A172 (cell line): ENCODE results near the gene TMED4. TPM values are rescaled to one million over a fixed set of nuclear protein-coding genes. Genes with fewer than 3 reads are reported as not detected.
A peak's percentile ranks its signal among the peaks of the same experiment; 100 is the strongest.
"Not testable (repeated sequence)": the region's sequence is repeated elsewhere in the genome, so short reads cannot be mapped to it uniquely, and the experiment has no call there.

Experiments
- DNase-seq: peaks from one replicate; pipeline ENCODE4 v3.0.0-alpha.2; 2015; ENCODE audit warnings: low spot score
- total RNA-seq: library from RNA; depleted of rRNA; stranded (reverse); fragments of >200 nt; shearing (Covaris generic); gene quantifications from 2 replicates; pipeline ENCODE4 v1.2.3, GENCODE V29; 2014

TMED4 gene
- total RNA-seq, 1 experiment from 2014 or later = 141 TPM

GRCh38 chr7:44607141-44608068, 25.4 kb upstream of the TMED4 start:
- DNase-seq = no peak

GRCh38 chr7:44606341-44607140, 24.5 kb upstream of the TMED4 start, which contains the start of gene OGDH:
TSS of gene OGDH (plus strand) at chr7:44606627. CDS start at chr7:44624344, 17,717 bp downstream.
- peak; percentile 99 for DNase-seq

- DNase-seq = no peak
These were observed 22.9 kb upstream of the TMED4 start for GRCh38 chr7:44604941-44605340.

GRCh38 chr7:44603193-44603592, 21.2 kb upstream of the TMED4 start:
- no peak for DNase-seq

- no peak for DNase-seq
These were observed 20.5 kb upstream of the TMED4 start for GRCh38 chr7:44602576-44602910.

- no peak for DNase-seq
These were observed 17.2 kb upstream of the TMED4 start for GRCh38 chr7:44599222-44599621.

- not testable (repeated sequence) for DNase-seq
These were observed 15.2 kb upstream of the TMED4 start for GRCh38 chr7:44597181-44597580.

GRCh38 chr7:44595934-44596635, 14.1 kb upstream of the TMED4 start:
- no peak for DNase-seq

- DNase-seq = no peak
These were observed 8.9 kb upstream of the TMED4 start for GRCh38 chr7:44590910-44591309.

- peak; percentile 76 for DNase-seq
These were observed 6.0 kb upstream of the TMED4 start for GRCh38 chr7:44587843-44588711.

- DNase-seq = no peak
These were observed 1.3 kb upstream of the TMED4 start for GRCh38 chr7:44583146-44583865.

- DNase-seq = no peak
These were observed 819 bp downstream of the TMED4 start for GRCh38 chr7:44580945-44581878.

- no peak for DNase-seq
These were observed 5.8 kb downstream of the TMED4 start for GRCh38 chr7:44576228-44576627.

- DNase-seq = no peak
These were observed 7.0 kb downstream of the TMED4 start for GRCh38 chr7:44575054-44575453.

GRCh38 chr7:44574287-44574872, 7.7 kb downstream of the TMED4 start:
- DNase-seq = no peak

- peak; percentile 97 for DNase-seq
These were observed 8.4 kb downstream of the TMED4 start, which contains the start of gene DDX56 for GRCh38 chr7:44573464-44574286. TSS of gene DDX56 (minus strand) at chr7:44573908. CDS start at chr7:44573895, 13 bp downstream.

- DNase-seq = no peak
These were observed 9.3 kb downstream of the TMED4 start for GRCh38 chr7:44572771-44573170.

- DNase-seq = no peak
These were observed 12.1 kb downstream of the TMED4 start for GRCh38 chr7:44569959-44570358.
